Retinal pigment epithelial cell (primary cell): Measurements from ENCODE around the gene TBC1D1.

Experiments
- DNase-seq: peaks from one replicate; pipeline ENCODE4 v3.0.0-alpha.2; 2010; ENCODE audit warnings: low read depth
- H3K4me3 ChIP-seq: 2 replicates; pipeline ENCODE4 v1.5.1; 2011; ENCODE audit warnings: mild to moderate bottlenecking, low read length, control low read depth, moderate library complexity
- TF ChIP-seq, protein P1 (sequence below): conservative IDR thresholded peaks from 2 replicates; pipeline ENCODE4 v1.5.1; 2011; ENCODE audit warnings: low read depth, low read length, control low read depth, inconsistent platforms

The TBC1D1 gene

DNA sequence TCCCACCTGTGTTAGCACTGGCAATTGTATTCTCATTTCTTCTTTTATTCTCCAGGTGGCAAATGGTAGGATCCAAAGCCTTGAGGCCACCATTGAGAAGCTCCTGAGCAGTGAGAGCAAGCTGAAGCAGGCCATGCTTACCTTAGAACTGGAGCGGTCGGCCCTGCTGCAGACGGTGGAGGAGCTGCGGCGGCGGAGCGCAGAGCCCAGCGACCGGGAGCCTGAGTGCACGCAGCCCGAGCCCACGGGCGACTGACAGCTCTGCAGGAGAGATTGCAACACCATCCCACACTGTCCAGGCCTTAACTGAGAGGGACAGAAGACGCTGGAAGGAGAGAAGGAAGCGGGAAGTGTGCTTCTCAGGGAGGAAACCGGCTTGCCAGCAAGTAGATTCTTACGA lies 246.2 kb downstream of the TBC1D1 start:
- TF ChIP-seq, protein P1, sequence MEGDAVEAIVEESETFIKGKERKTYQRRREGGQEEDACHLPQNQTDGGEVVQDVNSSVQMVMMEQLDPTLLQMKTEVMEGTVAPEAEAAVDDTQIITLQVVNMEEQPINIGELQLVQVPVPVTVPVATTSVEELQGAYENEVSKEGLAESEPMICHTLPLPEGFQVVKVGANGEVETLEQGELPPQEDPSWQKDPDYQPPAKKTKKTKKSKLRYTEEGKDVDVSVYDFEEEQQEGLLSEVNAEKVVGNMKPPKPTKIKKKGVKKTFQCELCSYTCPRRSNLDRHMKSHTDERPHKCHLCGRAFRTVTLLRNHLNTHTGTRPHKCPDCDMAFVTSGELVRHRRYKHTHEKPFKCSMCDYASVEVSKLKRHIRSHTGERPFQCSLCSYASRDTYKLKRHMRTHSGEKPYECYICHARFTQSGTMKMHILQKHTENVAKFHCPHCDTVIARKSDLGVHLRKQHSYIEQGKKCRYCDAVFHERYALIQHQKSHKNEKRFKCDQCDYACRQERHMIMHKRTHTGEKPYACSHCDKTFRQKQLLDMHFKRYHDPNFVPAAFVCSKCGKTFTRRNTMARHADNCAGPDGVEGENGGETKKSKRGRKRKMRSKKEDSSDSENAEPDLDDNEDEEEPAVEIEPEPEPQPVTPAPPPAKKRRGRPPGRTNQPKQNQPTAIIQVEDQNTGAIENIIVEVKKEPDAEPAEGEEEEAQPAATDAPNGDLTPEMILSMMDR, result no peak
- H3K4me3 ChIP-seq, result no peak overlapping the region
- DNase-seq, result no peak

DNA sequence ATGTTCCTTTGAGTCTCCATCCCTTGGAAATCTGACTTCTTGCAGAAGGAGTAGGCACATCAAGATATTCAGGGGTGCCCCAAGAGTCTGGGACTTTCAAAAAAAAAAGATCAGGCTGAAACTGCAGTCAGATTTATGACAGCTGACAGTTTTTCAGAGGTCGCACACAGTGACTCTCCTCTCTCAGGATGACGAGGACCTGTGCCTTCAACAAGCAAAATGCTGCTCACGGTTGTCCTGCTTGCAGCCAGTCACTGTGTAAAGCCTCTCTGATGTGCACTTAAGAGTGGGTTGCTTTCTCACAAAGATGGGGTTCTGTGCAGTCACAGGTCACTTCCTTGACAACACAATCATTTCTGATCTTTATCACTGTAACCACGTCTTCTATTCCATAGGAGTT lies 247.5 kb downstream of the TBC1D1 start:
- TF ChIP-seq, protein P1, result no peak
- no peak overlapping the region for H3K4me3 ChIP-seq
- no peak for DNase-seq

DNA sequence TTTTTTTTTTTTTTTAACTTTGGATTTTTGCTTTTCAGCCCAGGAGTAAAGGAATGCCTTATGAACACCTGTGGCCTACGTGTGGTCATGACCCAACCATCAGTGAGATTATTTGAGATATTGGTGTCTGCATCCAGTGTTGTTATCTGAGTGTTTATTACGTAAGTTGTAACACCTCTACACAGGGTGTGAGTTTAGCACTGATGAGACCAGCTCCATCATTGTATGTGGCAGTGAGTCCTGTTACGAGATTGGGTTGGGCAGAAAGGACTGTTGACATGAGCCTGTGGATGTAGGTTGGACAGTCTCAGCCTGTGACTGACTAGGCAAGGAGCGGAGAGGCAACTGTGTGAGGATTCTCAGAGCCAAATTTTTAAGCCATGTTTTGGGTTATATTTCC lies 248.3 kb downstream of the TBC1D1 start:
- DNase-seq, result no peak
- no peak overlapping the region for H3K4me3 ChIP-seq
- TF ChIP-seq, protein P1, result no peak

DNA sequence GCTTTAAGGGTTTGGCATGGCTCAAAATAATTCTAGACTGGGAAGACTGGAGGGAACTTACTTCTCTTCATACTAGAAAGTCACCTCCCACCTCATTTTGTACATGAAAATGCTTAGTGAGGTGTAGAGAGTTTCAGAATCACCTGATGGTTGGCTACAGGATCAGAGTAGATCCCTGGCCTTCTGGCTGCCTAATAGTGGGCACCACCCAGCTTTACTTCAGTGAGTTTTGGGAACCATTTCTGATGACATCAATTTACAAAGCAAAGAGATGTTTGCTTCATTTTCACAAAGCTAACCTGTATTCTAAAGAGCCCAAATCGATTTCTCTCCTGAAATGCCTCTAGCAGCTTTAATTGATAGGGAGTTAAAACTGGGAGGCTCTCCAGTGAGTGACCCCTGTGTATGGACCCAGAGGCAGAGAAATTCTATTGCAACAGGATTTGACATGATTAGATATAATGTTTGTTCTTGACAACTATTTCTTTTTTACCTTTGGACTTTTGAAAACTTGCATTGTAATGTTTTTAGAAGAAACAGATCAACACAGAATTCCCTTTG lies 249.8 kb downstream of the TBC1D1 start:
- no peak overlapping the region for H3K4me3 ChIP-seq

DNA sequence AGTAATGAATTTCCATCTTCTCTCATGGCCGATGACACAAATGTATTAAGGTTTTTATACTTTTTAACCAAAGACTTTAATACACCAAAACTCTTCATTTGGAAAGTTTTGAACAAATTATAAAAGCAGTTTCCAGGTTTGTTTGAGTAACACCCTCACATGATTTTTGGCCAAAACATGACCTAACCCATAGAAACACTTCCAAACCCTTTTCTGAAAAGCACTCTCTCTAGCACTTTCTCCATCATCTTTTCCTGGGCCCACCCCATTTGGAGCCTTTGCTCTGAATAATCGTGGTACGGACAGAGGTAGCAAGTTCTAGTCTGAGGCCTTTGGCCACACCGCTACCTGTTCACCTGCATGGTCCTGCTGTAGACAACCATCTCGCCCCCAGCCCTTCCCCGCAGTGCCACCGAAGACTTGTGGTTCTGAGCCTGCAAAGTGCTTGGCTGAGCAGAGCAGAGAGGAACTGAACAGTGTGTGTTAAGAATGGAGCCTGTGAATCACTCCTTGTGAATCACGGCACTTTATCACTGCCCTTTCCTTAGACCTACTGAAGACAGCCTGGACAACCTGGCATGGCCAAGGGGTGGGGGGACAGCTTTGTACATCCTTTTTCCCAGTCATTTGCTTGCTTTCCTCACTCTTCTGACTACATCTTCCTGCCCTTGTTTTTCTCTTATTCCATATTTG lies 251.1 kb downstream of the TBC1D1 start:
- TF ChIP-seq, protein P1, result no peak
- no peak overlapping the region for H3K4me3 ChIP-seq
- no peak for DNase-seq

More for the DNA sequence above, 249.8 kb downstream of the TBC1D1 start:
- no peak for DNase-seq
- TF ChIP-seq, protein P1, result no peak

DNA sequence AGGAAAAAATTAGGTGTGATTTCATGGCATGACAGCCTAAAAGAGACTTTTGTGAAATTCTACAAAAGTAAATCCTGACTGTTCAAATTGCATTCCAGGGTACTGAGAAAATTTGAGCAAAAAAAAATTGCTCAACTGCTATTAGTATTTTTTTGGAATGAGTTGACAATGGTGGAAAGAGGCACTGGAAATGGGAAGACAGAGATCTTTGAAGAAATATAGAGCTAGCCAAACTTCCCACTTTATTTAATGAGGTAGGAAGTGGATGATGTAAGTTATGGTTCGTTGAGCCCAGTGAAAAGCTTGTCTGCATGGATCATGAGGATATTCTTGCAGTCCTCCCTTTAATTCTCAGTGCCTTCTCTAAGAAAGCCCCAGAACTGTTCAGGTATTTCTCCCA lies 253.1 kb downstream of the TBC1D1 start:
- TF ChIP-seq, protein P1, result no peak
- no peak for DNase-seq
- no peak overlapping the region for H3K4me3 ChIP-seq
